Spleen (tissue), 11 donors: Measurements from ENCODE around the gene SENP7. TPM values are rescaled to one million over a fixed set of nuclear protein-coding genes. Genes with fewer than 3 reads are reported as not detected.

Experiments used
- DNase-seq: peaks from one replicate; pipeline ENCODE4 v3.0.0-alpha.2; 2020
- H3K27ac ChIP-seq, 8 donors: fragments of 200-600 bp; sonication (generic) in 7 of 8; 1 replicate in 4 of 8; 2 replicates in 4 of 8; pipeline versions ENCODE4 v1.5.0 to v1.8.0; 2016 to 2021; ENCODE audit warnings: inconsistent platforms in 4 of 8, mild to moderate bottlenecking in 4 of 8, moderate library complexity in 1 of 8
- H3K27me3 ChIP-seq, 7 donors: fragments of 200-600 bp; sonication (generic) in 6 of 7; replicated peaks in 1 of 7; 1 replicate in 4 of 7; 2 replicates in 3 of 7; pipeline versions ENCODE4 v1.5.0 to v1.8.0; 2016 to 2021; ENCODE audit warnings: inconsistent platforms in 3 of 7, mild to moderate bottlenecking in 1 of 7
- H3K36me3 ChIP-seq, 6 donors: fragments of 200-600 bp; sonication (generic) in 5 of 6; 1 replicate in 4 of 6; 2 replicates in 2 of 6; pipeline versions ENCODE4 v1.5.0 to v1.8.0; 2016 to 2021; ENCODE audit warnings: inconsistent platforms in 2 of 6
- H3K4me1 ChIP-seq, 6 donors: fragments of 200-600 bp; sonication (generic) in 5 of 6; 1 replicate in 3 of 6; 2 replicates in 3 of 6; pipeline versions ENCODE4 v1.5.0 to v1.8.0; 2016 to 2021; ENCODE audit warnings: inconsistent platforms in 3 of 6
- H3K4me3 ChIP-seq, 8 donors: fragments of 200-600 bp; sonication (generic) in 7 of 8; 1 replicate in 4 of 8; 2 replicates in 4 of 8; pipeline versions ENCODE4 v1.5.0 to v1.8.0; 2016 to 2021; ENCODE audit warnings: inconsistent platforms in 4 of 8, mild to moderate bottlenecking in 4 of 8, moderate library complexity in 2 of 8
- H3K9me3 ChIP-seq, 8 donors: fragments of 200-600 bp; sonication (generic) in 7 of 8; 1 replicate in 4 of 8; 2 replicates in 4 of 8; pipeline versions ENCODE4 v1.5.0 to v1.8.0; 2016 to 2021; ENCODE audit warnings: inconsistent platforms in 4 of 8
- CTCF ChIP-seq, 11 experiments: fragments of 200-600 bp in 7 of 11; fragments of 450-650 bp in 4 of 11; sonication (generic) in 4 of 11; IDR thresholded peaks in 8 of 11; conservative IDR thresholded peaks in 3 of 11; 1 replicate in 7 of 11; 2 replicates in 4 of 11; pipeline versions ENCODE4 v1.4.0 to v1.8.0; 2016 to 2021; ENCODE audit warnings: antibody characterized with exemption in 11 of 11, inconsistent platforms in 4 of 11, mild to moderate bottlenecking in 1 of 11
- POLR2A ChIP-seq, 3 donors: fragments of 450-650 bp; IDR thresholded peaks; one replicate each; pipeline ENCODE4 v1.5.1; 2017; ENCODE audit warnings: antibody characterized with exemption in 3 of 3, mild to moderate bottlenecking in 1 of 3
- POLR2AphosphoS5 ChIP-seq, 3 donors: sonication (generic); formaldehyde crosslinking; IDR thresholded peaks; one replicate each; pipeline ENCODE4 v1.5.1; 2017; ENCODE audit warnings: antibody characterized with exemption in 3 of 3
- WGBS, 5 donors: extraction: QIAGEN DNeasy Blood & Tissue Kit in 3 of 5; methylation state at CpG; one replicate each; pipeline versions ENCODE4 v1.1.5 to v1.1.7; 2013 to 2018; 5-methylcytosine and 5-hydroxymethylcytosine counted together
- intact Hi-C: fragments of 100-400 bp; cut with DNase I; formaldehyde crosslinking; loops from one replicate; pipeline ENCODE4 v1.15.0; 2023; ENCODE audit warnings: low total_unique reads
- polyA plus RNA-seq, 3 donors: library from polyadenylated mRNA; stranded (reverse); fragments of 200-250 nt; gene quantifications; one replicate each; pipeline ENCODE4 v1.2.1, GENCODE V29; 2013
- total RNA-seq, 7 donors: library from RNA; depleted of rRNA in 3 of 7; stranded (reverse); fragments of >200 nt in 3 of 7; fragmentation: NEBNext Ultra II Directional in 4 of 7; extraction: Animal tissue kit (Norgen Biotek cat#: 25700) in 4 of 7; gene quantifications; one replicate each; pipeline versions ENCODE4 v1.1.0 to v1.2.1, GENCODE V29; 2016 to 2021
- donor health status: healthy with polysubstance abuse.
- donor health status: DM: no; HTN: no; CAD: no; lungs with moderate emphysema.
- donor health status: DM: no; HTN: no; CAD: no.
- donor health status: Bipolar disorder and iron deficiency.
- donor health status: healthy.
- donor health status: DM: no; HTN: no; CAD: no.
- donor health status: DM: yes; HTN: yes; CAD: no.

The SENP7 gene
- total and polyA plus RNA-seq, 10 donors, result 11.2 to 46.9 (median 33.4) TPM

- Histone ChIP-seq H3K4me1 (no peaks in the 10 kb centered on the region), H3K27ac (peak overlapping the region in 1 of 8 donors; percentile 4), H3K27me3 (no peaks in the 10 kb centered on the region), H3K4me3 (no peak overlapping the region), H3K9me3 (no peaks in the 10 kb centered on the region), H3K36me3 (peaks cover 0 to 70% (median 19%) of the 10 kb centered on the region in 6 donors)
- 75 to 89% (median 89%) methylated on average over 5 of the region's 5 CpGs for WGBS, 5 donors
- intact Hi-C loops, result no loop called here
- no peak for DNase-seq
- TF ChIP-seq POLR2A (IDR thresholded peaks at IDR 0.05) (no peak), CTCF (IDR thresholded peaks at IDR 0.05 in 8 of 11, conservative IDR thresholded peaks at IDR 0.05 in 3 of 11) (no peak), POLR2AphosphoS5 (IDR thresholded peaks at IDR 0.05) (no peak)
Observed at GRCh38 chr3:101325393-101326134, 187.4 kb downstream of the SENP7 start.

GRCh38 chr3:101320475-101320874 is 192.5 kb downstream of the SENP7 start, which contains the start of gene IMPG2:
Gene IMPG2 (minus strand): TSS chr3:101320575. CDS start chr3:101320372, 203 bp downstream.
- Histone ChIP-seq H3K27me3 (no peaks in the 10 kb centered on the region), H3K4me3 (no peak within 1 kb of the TSS), H3K36me3 (peaks cover 0 to 20% (median 3%) of the 10 kb centered on the region in 6 donors), H3K9me3 (no peaks in the 10 kb centered on the region), H3K27ac (no peak within 1 kb of the TSS), H3K4me1 (no peaks in the 10 kb centered on the region)
- 93 to 98% (median 95%) methylated on average over 2 of the region's 2 CpGs for WGBS, 5 donors
- intact Hi-C loops, result no loop called here
- DNase-seq, result no peak
- TF ChIP-seq POLR2AphosphoS5 (IDR thresholded peaks at IDR 0.05), result no peak
- TF ChIP-seq POLR2A (IDR thresholded peaks at IDR 0.05), result no peak
- no peak for TF ChIP-seq CTCF (IDR thresholded peaks at IDR 0.05 in 8 of 11, conservative IDR thresholded peaks at IDR 0.05 in 3 of 11)

GRCh38 chr3:101319531-101319930 is 193.5 kb downstream of the SENP7 start:
- 78 to 92% (median 85%) methylated on average over 5 of the region's 5 CpGs for WGBS, 5 donors

More at GRCh38 chr3:101319531-101319930, 193.5 kb downstream of the SENP7 start:
- TF ChIP-seq POLR2A (IDR thresholded peaks at IDR 0.05) (no peak), CTCF (IDR thresholded peaks at IDR 0.05 in 8 of 11, conservative IDR thresholded peaks at IDR 0.05 in 3 of 11) (no peak), POLR2AphosphoS5 (IDR thresholded peaks at IDR 0.05) (no peak)
- Histone ChIP-seq H3K36me3 (peaks cover 0 to 11% (median 1%) of the 10 kb centered on the region in 6 donors), H3K27ac (no peak overlapping the region), H3K4me1 (no peaks in the 10 kb centered on the region), H3K4me3 (no peak overlapping the region), H3K27me3 (no peaks in the 10 kb centered on the region), H3K9me3 (no peaks in the 10 kb centered on the region)
- DNase-seq, result no peak
- intact Hi-C loops, result no loop called here
